Cardiac fibroblast (primary cell): Measurements from ENCODE around the gene YAF2.

Experiments used
- DNase-seq, 2 donors: peaks; one replicate each; pipeline versions ENCODE4 v3.0.0 to v3.0.0-alpha.2; 2010; ENCODE audit warnings: low read depth in 2 of 2
- H3K4me3 ChIP-seq, 2 donors: replicated peaks in 1 of 2; 1 replicate in 1 of 2; 2 replicates in 1 of 2; pipeline ENCODE4 v1.5.1; 2011; ENCODE audit warnings: low read depth in 2 of 2, low read length in 2 of 2, mild to moderate bottlenecking in 2 of 2, moderate library complexity in 1 of 2
- TF ChIP-seq, protein P1 (sequence below): IDR thresholded peaks from one replicate; pipeline ENCODE4 v1.5.1; 2011; ENCODE audit warnings: low read depth, mild to moderate bottlenecking, low read length, inconsistent platforms

YAF2 gene, protein sequence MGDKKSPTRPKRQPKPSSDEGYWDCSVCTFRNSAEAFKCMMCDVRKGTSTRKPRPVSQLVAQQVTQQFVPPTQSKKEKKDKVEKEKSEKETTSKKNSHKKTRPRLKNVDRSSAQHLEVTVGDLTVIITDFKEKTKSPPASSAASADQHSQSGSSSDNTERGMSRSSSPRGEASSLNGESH

DNA sequence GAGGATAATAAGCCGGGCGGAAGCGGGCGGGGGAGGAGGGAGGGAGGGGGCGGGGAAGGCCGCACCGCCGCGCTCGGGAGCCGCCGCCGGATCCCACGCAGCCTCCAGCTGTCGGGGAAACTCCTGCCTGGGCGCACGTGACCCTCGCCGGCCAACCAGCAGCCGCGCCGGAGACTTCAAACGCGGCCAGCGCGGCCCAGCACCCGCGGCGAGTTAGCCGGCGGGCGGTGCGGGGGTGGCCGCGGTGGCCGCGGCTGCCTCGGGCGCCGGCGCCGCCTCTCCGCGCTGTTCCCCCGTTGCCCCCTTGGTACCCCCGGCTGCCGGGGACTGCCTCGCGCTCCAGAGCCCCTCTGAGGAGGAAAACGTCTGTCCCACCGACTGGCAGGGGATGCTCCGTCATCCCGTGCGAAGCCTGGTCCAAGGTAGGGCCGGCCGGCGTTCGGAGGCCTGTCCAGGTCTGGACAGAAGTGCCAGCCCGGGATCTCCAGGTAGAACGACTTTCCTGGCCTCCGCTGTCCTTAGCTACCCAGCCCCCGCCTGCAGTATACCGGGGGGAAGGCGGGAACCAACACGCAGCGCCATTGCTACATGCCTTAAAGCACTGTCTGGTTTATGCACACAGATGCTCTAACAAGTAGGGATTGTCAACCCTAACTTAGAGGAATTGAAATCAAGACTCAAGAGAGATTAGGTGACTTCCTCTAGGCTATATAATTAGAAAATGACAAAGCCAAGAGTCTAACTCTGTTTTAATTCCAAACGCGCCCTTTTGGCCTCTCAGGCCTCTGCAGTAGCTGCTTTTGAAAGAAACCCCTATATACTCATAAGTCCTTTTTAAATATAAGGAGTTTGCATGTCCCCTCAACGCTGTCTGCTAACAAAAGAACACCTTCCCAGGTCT, at the start of gene YAF2:
Gene YAF2 (minus strand): TSS at position 9 of the 901 bp plus-strand sequence. CDS start 68 bp downstream, outside the sequence.
- TF ChIP-seq, protein P1, sequence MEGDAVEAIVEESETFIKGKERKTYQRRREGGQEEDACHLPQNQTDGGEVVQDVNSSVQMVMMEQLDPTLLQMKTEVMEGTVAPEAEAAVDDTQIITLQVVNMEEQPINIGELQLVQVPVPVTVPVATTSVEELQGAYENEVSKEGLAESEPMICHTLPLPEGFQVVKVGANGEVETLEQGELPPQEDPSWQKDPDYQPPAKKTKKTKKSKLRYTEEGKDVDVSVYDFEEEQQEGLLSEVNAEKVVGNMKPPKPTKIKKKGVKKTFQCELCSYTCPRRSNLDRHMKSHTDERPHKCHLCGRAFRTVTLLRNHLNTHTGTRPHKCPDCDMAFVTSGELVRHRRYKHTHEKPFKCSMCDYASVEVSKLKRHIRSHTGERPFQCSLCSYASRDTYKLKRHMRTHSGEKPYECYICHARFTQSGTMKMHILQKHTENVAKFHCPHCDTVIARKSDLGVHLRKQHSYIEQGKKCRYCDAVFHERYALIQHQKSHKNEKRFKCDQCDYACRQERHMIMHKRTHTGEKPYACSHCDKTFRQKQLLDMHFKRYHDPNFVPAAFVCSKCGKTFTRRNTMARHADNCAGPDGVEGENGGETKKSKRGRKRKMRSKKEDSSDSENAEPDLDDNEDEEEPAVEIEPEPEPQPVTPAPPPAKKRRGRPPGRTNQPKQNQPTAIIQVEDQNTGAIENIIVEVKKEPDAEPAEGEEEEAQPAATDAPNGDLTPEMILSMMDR = no peak
- peak; percentile 88 to 91 for DNase-seq
- peak within 1 kb of the TSS; percentile 78 to 79 for H3K4me3 ChIP-seq

DNA sequence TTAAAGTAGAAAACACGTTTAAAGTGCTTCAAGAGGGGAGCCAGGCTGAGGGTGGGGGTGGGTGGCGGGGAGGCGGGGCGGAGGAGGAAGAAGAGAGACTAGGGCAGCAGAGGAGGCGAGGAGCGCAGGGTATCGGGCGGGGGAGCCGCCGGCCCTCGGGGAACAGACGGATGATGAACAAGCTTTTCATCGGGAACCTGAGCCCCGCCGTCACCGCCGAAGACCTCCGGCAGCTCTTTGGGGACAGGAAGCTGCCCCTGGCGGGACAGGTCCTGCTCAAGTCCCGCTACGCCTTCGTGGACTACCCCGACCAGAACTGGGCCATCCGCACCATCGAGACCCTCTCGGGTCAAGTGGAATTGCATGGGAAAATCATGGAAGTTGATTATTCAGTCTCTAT, 48.7 kb upstream of the YAF2 start:
- no peak overlapping the region for H3K4me3 ChIP-seq
- TF ChIP-seq, protein P1 = no peak
- DNase-seq = no peak

DNA sequence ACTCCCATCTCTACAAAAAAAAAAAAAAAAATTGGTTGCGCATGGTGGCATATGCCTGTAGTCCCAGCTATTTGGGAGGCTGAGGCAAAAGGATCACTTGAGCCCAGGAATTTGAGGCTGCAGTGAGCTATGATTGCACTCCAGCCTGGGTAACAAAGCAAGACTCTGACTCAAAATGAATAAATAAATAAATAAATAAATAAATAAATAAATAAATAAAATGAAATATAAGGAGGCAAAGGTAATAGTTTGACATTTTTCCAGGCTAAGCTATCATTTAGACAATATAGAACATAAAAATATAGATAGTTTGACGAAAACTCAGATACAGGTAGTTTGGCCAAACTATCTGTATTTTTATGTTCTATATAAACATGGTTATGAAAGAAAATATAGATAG, 47.4 kb upstream of the YAF2 start:
- TF ChIP-seq, protein P1 = no peak
- no peak for DNase-seq
- H3K4me3 ChIP-seq = no peak overlapping the region

DNA sequence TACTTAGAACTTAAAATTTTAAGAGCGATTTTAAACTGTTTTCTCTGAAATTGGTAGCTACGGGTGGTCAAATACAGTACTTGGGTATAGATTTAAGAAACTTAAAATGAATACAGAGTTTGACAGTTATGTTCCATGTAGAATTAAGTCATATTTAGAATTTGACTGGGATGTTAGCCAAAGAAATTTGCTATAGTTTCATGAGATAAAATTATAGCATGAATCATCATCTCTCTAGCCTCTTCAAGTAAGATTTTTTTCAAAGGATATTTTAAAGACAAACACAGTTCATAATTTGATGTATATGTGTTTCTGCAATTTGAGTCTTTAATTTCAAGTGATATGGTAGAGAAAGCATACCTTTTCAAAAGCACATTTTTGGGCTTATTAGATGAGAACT, 46.8 kb upstream of the YAF2 start:
- H3K4me3 ChIP-seq = no peak overlapping the region
- TF ChIP-seq, protein P1 = no peak
- peak; percentile 47 to 50 for DNase-seq

DNA sequence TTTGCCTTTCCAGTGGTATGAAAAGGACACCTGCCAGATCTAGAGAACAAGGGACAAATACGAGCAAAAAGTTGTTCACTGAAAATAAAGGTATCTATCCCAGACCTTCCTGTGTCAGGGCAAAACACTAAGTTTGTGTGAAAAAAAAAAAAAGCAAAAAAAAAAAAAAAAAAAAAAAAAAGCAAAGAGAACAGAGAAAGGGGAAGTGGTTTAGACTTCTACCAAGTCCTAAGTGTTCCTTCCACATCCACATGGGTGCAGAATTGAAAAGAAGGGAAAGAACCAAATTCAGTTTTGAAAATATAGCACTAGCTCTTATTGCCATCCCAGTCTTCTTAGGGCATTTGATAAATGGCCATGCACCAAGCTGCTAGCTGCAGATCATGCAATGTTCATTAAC, 46.1 kb upstream of the YAF2 start:
- TF ChIP-seq, protein P1 = no peak
- no peak for DNase-seq
- H3K4me3 ChIP-seq = no peak overlapping the region

DNA sequence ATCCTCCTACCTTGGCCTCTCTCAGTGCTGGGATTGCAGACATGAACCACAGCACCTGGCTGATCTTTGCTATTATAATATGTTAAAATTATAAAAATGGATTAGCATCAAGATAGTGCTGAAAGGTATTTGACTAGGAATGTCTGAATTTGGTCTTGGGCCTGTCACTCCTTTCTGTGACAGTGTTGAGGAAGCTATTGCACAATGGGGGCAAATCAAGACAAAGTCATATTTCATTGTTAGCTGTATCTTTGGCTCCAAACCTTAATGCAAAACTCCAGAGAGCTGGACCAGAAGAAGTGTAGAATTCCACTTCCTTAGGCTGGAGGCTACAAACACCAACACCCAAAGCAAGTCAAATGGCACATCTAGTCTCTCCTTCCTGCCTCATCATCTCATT, 45.7 kb upstream of the YAF2 start:
- no peak overlapping the region for H3K4me3 ChIP-seq

More for the DNA sequence above, 45.7 kb upstream of the YAF2 start:
- TF ChIP-seq, protein P1 = no peak
- no peak for DNase-seq
